HG03025 (cell line): ENCODE measurements around the gene REPS2.

Source experiments
- ATAC-seq: cut with Tn5 transposase; IDR thresholded peaks from one replicate; pipeline ENCODE4 v1.9.1; 2021; ENCODE audit warnings: mild to moderate bottlenecking, moderate library complexity; ENCODE audit not compliant: unreplicated experiment, low FRiP score

REPS2 gene

GRCh38 chrX:17075004-17075403 is 128.5 kb downstream of the REPS2 start:
- no peak for ATAC-seq

GRCh38 chrX:17077361-17077760 is 130.9 kb downstream of the REPS2 start:
- no peak for ATAC-seq

DNA sequence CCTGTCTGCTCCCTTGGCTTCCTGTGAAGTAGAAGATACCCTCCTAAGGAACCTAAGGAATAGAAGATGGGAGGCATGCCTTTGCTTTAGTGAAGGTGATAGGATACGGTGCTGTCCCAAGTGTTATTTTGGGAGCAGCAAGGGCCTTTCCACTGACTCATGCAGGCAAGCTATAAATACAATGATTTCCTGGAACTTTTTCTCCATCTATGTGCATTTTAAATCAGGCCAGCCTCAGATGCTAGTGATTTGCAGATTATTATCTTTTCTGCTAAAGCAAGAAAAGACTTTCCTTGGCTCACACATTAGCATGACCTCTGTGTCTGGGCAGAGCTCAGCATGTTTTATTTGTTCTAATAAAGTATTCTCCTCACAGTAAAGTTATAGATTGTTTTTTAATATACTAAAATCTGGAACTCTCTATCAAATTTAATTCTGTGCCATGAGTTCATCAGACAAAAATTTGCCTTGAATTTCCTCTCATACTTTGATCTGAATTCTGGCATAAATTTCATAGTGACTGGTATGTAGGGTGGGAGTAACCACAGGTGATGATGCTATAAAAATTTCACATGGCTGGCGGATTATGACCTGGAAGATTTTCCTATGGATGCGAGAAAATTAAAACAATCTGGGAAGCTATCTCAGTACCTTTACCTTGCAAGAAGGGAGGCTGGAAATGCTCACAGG is 131.7 kb downstream of the REPS2 start:
- no peak for ATAC-seq

- no peak for ATAC-seq
These were observed 135.1 kb downstream of the REPS2 start for GRCh38 chrX:17081511-17081910.

DNA sequence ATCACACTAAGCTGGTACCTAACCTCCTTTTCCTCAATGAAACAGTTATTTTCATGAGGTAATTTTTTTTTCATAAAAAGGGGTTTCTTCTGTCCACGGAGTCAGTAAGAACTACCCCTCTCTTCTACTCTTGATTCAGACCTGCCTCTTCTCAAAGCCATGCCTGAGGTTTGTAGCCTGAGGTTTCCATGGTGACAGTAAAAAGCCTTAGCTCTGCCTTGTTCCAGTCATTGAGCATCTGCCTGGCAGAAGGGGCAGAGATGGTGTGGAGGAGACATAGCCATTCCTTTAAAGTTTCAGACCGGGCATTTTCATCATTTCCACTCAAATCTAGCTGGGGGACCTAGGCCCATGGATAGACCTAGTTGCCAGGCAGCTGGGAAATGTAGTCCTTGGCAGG is 135.5 kb downstream of the REPS2 start:
- no peak for ATAC-seq

DNA sequence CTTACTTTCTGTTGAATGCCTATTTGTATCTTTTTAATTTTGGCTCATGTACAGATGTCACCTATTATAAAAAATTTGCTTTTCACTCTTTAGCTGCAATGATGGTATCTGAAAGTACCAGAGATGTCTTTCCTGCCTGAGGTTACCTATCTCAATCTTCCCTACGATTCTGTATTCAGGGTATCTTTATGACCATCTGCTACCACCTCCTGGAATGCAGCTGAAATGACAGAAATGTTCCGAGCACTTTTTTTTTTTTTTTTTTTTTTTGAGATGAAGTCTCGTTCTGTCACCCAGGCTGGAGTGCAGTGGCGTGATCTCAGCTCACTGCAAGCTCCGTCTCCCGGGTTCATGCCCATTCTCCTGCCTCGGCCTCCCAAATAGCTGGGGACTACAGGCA is 136.4 kb downstream of the REPS2 start:
- no peak for ATAC-seq

GRCh38 chrX:17086317-17086716 is 139.9 kb downstream of the REPS2 start:
- no peak for ATAC-seq

GRCh38 chrX:17095161-17095560 is 148.7 kb downstream of the REPS2 start:
- no peak for ATAC-seq

GRCh38 chrX:17098516-17099247 is 152.2 kb downstream of the REPS2 start:
- ATAC-seq: no peak

GRCh38 chrX:17104433-17104832 is 158.0 kb downstream of the REPS2 start:
- ATAC-seq: no peak

GRCh38 chrX:17120816-17121215 is 174.4 kb downstream of the REPS2 start:
- no peak for ATAC-seq

DNA sequence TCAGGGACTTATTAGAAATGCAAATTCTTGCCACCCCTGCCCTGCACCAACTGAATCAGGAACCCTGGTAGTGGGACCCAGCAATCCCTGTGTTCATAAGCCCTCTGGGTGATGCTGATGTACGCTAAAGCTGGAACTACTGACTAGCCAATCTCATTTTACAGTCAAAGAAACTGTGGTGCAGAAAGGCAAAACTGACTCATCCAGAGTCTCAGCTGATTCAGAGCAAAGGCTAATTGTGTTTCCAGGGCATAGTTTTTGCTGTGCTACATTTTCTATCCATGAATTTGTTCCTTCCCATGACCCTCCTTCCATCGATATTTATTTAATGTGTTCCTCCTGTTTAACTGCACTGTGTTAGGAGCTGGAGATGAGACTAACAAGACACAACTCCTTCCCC is 207.5 kb downstream of the REPS2 start:
- no peak for ATAC-seq

GRCh38 chrX:17160975-17161374 is 214.5 kb downstream of the REPS2 start:
- ATAC-seq: no peak

- ATAC-seq: no peak
These were observed 215.5 kb downstream of the REPS2 start for GRCh38 chrX:17161991-17162390.

DNA sequence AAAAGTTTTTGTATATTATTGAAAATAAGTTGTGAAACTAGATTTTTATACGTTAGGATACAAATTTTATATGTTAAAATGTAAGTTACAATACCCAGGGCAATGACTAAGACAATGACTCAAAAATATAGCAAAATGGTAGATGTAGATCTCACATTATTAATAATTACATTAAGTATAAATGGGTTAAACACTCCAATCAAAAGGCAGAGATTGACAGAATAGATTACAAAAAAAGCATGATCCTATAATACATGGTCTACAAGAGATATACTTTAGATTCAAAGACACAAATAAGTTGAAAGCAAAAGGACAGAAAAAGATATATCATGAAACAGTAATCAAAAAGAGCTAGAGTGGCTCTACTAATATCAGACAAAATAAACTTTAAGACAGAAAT is 217.6 kb downstream of the REPS2 start:
- no peak for ATAC-seq

GRCh38 chrX:17164941-17165340 is 218.5 kb downstream of the REPS2 start:
- no peak for ATAC-seq

GRCh38 chrX:17167915-17168314 is 221.5 kb downstream of the REPS2 start:
- ATAC-seq: no peak

DNA sequence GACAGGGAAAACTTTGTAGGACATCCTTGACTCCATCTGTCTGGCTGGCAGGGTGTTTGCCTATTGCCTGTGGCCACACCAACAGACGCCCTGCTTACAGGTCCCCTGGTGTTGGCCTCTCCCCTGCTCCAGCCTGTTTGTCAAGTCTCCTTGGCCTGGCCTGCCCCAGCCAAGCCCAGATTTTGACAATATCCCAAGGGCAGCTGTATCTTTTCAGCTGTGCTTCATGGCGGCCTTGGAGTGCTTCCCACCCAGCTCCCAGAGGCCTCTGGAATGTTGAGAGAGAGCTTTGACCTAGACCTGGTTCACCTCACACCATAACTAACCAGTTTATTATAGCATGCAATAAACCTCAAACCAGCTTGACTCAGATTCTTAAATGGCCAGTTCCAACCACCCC is 224.5 kb downstream of the REPS2 start:
- ATAC-seq: no peak

GRCh38 chrX:17174671-17175070 is 228.2 kb downstream of the REPS2 start:
- ATAC-seq: no peak

DNA sequence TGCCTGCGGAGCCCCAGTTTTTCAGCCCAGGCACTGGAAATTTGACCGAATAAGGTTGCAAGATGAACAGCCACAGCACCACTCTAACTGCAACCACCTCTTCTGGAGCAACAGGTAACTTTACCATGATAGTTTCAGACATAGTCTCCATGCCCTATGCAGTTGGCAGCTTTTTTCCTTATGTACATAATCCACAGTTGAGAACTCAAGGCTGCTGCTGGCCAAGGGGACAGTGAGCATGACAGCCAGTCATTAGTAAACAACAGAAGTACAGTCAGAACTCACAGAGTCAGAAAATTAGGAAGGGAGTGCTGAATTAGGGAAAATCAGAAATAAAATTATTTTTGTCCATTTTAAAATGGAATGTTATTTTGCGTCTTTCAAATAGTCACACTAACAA is 235.9 kb downstream of the REPS2 start:
- no peak for ATAC-seq

DNA sequence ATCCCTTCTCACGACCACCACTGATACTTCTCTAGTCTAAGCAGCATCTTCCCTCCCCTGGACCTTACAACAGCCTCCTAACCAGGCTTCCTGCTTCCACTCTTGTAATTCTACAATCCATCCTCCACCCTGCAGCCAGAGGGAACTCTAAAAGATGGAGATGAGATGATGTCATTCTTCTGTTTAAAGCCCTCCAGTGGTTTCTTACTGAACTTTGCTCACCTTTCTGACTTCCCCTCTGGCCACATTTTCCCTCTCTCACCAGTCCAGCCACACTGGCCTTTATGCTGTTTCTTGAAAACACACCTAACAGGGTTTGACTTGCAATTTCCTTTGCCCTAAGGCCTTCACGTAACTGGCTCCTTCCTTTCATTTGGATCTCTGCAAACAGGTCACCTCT is 237.1 kb downstream of the REPS2 start:
- ATAC-seq: no peak

DNA sequence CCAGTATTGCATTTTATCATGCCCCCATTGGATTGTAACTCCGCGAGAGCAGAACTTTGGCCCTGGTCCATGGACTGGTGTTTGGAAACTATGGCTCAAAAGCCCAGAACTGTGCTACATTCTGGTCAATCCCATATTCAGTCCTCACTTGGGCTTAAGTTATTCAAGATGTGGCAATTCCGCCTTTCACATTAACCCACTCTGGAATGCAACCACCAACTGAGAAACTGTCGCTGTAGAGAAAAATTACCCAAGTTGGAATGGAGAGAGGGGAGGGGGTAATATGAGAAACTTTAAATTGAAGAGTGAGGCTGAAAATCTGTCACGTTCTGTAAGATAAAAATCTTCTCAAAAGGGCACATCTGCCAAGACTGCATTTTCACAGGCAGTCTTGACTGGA is 239.0 kb downstream of the REPS2 start:
- no peak for ATAC-seq
